HCT116 (cell line): ENCODE results near the gene ALMS1. TPM values are rescaled to one million over a fixed set of nuclear protein-coding genes. Genes with fewer than 3 reads are reported as not detected.

Source experiments
- ATAC-seq: fragments of 200-7000 bp; cut with Tn5 transposase; 2 replicates; pipeline ENCODE4 v1.9.1; 2020; ENCODE audit warnings: mild to moderate bottlenecking, moderate library complexity
- BruUV-seq: library from RNA; stranded (reverse); fragments of 400-500 nt; replicated peaks from 2 replicates; lab custom pipeline; 2021; lab: Mats Ljungman, UMichigan
- CTCF ChIA-PET: fragments of 300-600 bp; sonication (Branson Sonifier 250); formaldehyde crosslinking; loops from one replicate; lab custom pipeline; 2021; ENCODE audit warnings: antibody characterized with exemption; lab: Charles Lee
- POLR2A ChIA-PET: fragments of 300-600, 350-600 bp; sonication (Branson Sonifier 250); formaldehyde crosslinking; loops from one replicate; lab custom pipeline; 2021; ENCODE audit warnings: antibody characterized with exemption; lab: Charles Lee
- RAD21 ChIA-PET, 2 experiments: fragments of 300-600 bp; sonication (Branson Sonifier 250); formaldehyde crosslinking; loops; one replicate each; lab custom pipeline; 2023; ENCODE audit warnings: low total read pairs in 2 of 2; ENCODE audit not compliant: uncharacterized antibody in 2 of 2, unreplicated experiment in 2 of 2, low non-redundant PET in 1 of 2; lab: Charles Lee
- DNase-seq: peaks from one replicate; pipeline ENCODE4 v3.0.0-alpha.2; 2010; ENCODE audit warnings: low read depth, low spot score
- H2AFZ ChIP-seq: fragments of 200-600 bp; shearing (Covaris generic), sonication (generic); 2 replicates; pipeline ENCODE4 v1.6.1; 2017; ENCODE audit warnings: low read depth, mixed run types, mixed read lengths, antibody characterized with exemption, low read length; ENCODE audit not compliant: poor library complexity, severe bottlenecking
- H3K27ac ChIP-seq: 2 replicates; pipeline ENCODE4 v1.5.1; 2012; ENCODE audit warnings: low read depth, low read length
- H3K27me3 ChIP-seq: fragments of 200-600 bp; sonication (generic); 2 replicates; pipeline ENCODE4 v1.6.1; 2016; ENCODE audit warnings: mixed run types, low read length, mixed read lengths; ENCODE audit not compliant: insufficient read depth
- H3K36me3 ChIP-seq, 2 experiments: fragments of 200-500 bp in 1 of 2; fragments of 200-600 bp in 1 of 2; sonication (Bioruptor generic) in 1 of 2; sonication (generic) in 1 of 2; 2 replicates each; pipeline versions ENCODE4 v1.5.1 to v1.6.1; 2014 to 2016; ENCODE audit warnings: low read length in 2 of 2, inconsistent platforms in 1 of 2, mixed read lengths in 1 of 2, mixed run types in 1 of 2; ENCODE audit not compliant: insufficient read depth in 2 of 2, control insufficient read depth in 1 of 2
- H3K4me1 ChIP-seq, 2 experiments: fragments of 200-600 bp in 1 of 2; sonication (generic) in 1 of 2; 2 replicates each; pipeline versions ENCODE4 v1.5.1 to v1.6.1; 2012 to 2017; ENCODE audit warnings: low read length in 2 of 2, inconsistent platforms in 1 of 2, mild to moderate bottlenecking in 1 of 2, mixed read lengths in 1 of 2, mixed run types in 1 of 2, moderate library complexity in 1 of 2; ENCODE audit not compliant: insufficient read depth in 2 of 2, control insufficient read depth in 1 of 2
- H3K4me2 ChIP-seq: fragments of 200-600 bp; sonication (generic); 2 replicates; pipeline ENCODE4 v1.6.1; 2017; ENCODE audit warnings: mixed run types, low read length, mixed read lengths
- H3K4me3 ChIP-seq, 2 experiments: fragments of 200-600 bp in 1 of 2; sonication (generic) in 1 of 2; replicated peaks in 1 of 2; 2 replicates each; pipeline ENCODE4 v1.5.1; 2011 to 2016; ENCODE audit warnings: low read length in 2 of 2, control low read depth in 1 of 2, low read depth in 1 of 2, mild to moderate bottlenecking in 1 of 2, mixed read lengths in 1 of 2, mixed run types in 1 of 2
- H3K79me2 ChIP-seq: fragments of 200-600 bp; sonication (generic); 2 replicates; pipeline ENCODE4 v1.6.1; 2017; ENCODE audit warnings: mild to moderate bottlenecking, mixed run types, low read length, moderate library complexity, mixed read lengths; ENCODE audit not compliant: insufficient read depth
- H3K9ac ChIP-seq: fragments of 200-600 bp; sonication (generic); 2 replicates; pipeline ENCODE4 v1.6.1; 2016; ENCODE audit warnings: low read length, mixed read lengths
- H3K9me2 ChIP-seq: fragments of 200-600 bp; sonication (generic), shearing (Covaris generic); 2 replicates; pipeline ENCODE4 v1.6.1; 2017; ENCODE audit warnings: mixed run types, mild to moderate bottlenecking, moderate library complexity; ENCODE audit not compliant: insufficient read depth
- H3K9me3 ChIP-seq, 2 experiments: fragments of 200-500 bp in 1 of 2; fragments of 200-600 bp in 1 of 2; sonication (Bioruptor generic) in 1 of 2; sonication (generic) in 1 of 2; 2 replicates each; pipeline ENCODE4 v1.6.1; 2014 to 2017; ENCODE audit warnings: low read length in 2 of 2, mixed read lengths in 2 of 2, inconsistent platforms in 1 of 2, low read depth in 1 of 2, mild to moderate bottlenecking in 1 of 2, mixed run types in 1 of 2, moderate library complexity in 1 of 2; ENCODE audit not compliant: control insufficient read depth in 1 of 2, insufficient read depth in 1 of 2
- H4K20me1 ChIP-seq: fragments of 200-600 bp; sonication (generic), shearing (Covaris generic); 2 replicates; pipeline ENCODE4 v1.6.1; 2017; ENCODE audit warnings: mixed run types, mild to moderate bottlenecking, moderate library complexity; ENCODE audit not compliant: insufficient read depth
- CBX3 ChIP-seq: IDR thresholded peaks from 2 replicates; pipeline ENCODE4 v1.6.1; 2012; ENCODE audit warnings: low read depth
- CEBPB ChIP-seq: IDR thresholded peaks from 2 replicates; pipeline ENCODE4 v1.6.1; 2012; ENCODE audit warnings: low read depth
- EGR1 ChIP-seq: IDR thresholded peaks from 2 replicates; pipeline ENCODE4 v1.6.1; 2012; ENCODE audit warnings: low read depth
- ELF1 ChIP-seq: IDR thresholded peaks from 2 replicates; pipeline ENCODE4 v1.6.1; 2012; ENCODE audit warnings: low read depth, borderline replicate concordance
- EZH2 ChIP-seq: fragments of 200-600 bp; sonication (generic); IDR thresholded peaks from 2 replicates; pipeline ENCODE4 v1.6.1; 2017; ENCODE audit warnings: antibody characterized with exemption, mixed run types
- EZH2phosphoT487 ChIP-seq: fragments of 200-600 bp; IDR thresholded peaks from 2 replicates; pipeline ENCODE4 v1.6.1; 2018; ENCODE audit warnings: antibody characterized with exemption, borderline replicate concordance
- FOSL1 ChIP-seq: IDR thresholded peaks from 2 replicates; pipeline ENCODE4 v1.6.1; 2012; ENCODE audit warnings: low read depth
- JUND ChIP-seq: IDR thresholded peaks from 2 replicates; pipeline ENCODE4 v1.6.1; 2012
- POLR2A ChIP-seq: IDR thresholded peaks from 2 replicates; pipeline ENCODE4 v1.7.0; 2011; ENCODE audit warnings: borderline replicate concordance; ENCODE audit not compliant: insufficient read depth, insufficient read length; ENCODE audit errors: extremely low read depth
- POLR2AphosphoS5 ChIP-seq: IDR thresholded peaks from 2 replicates; pipeline ENCODE4 v1.6.1; 2011; ENCODE audit warnings: mild to moderate bottlenecking, low read depth, low read length, moderate library complexity
- SIN3A ChIP-seq: IDR thresholded peaks from 2 replicates; pipeline ENCODE4 v1.6.1; 2012; ENCODE audit warnings: low read depth
- SP1 ChIP-seq: IDR thresholded peaks from 2 replicates; pipeline ENCODE4 v1.6.1; 2012; ENCODE audit warnings: low read depth
- TCF7L2 ChIP-seq: IDR thresholded peaks from 2 replicates; pipeline ENCODE4 v1.7.0; 2011; ENCODE audit warnings: borderline replicate concordance, inconsistent platforms; ENCODE audit not compliant: insufficient read depth, insufficient read length; ENCODE audit errors: extremely low read depth
- YY1 ChIP-seq: IDR thresholded peaks from 2 replicates; pipeline ENCODE4 v1.6.1; 2011; ENCODE audit warnings: low read length, low read depth, moderate library complexity, mild to moderate bottlenecking; ENCODE audit not compliant: insufficient replicate concordance; ENCODE audit errors: extremely low read depth
- ZFX ChIP-seq: fragments of 450-650 bp; IDR thresholded peaks from 2 replicates; pipeline ENCODE4 v1.6.1; 2017
- ZNF274 ChIP-seq: fragments of 200-500 bp; sonication (Bioruptor generic); IDR thresholded peaks from 2 replicates; pipeline ENCODE4 v1.6.1; 2014; ENCODE audit warnings: mild to moderate bottlenecking, low read depth, low read length, inconsistent platforms
- intact Hi-C: fragments of 100-400 bp; cut with micrococcal nuclease; formaldehyde crosslinking; loops from 2 replicates; pipeline ENCODE4 v1.10.0; 2022
- total RNA-seq: library from RNA; stranded (reverse); gene quantifications from one replicate; pipeline ENCODE4 v1.2.1, GENCODE V29; 2021; ENCODE audit not compliant: unreplicated experiment
- TF ChIP-seq, protein P1 (sequence below): IDR thresholded peaks from 2 replicates; pipeline ENCODE4 v1.6.1; 2012; ENCODE audit warnings: low read depth
- TF ChIP-seq, protein P2 (sequence below): IDR thresholded peaks from 2 replicates; pipeline ENCODE4 v1.6.1; 2011; ENCODE audit warnings: mild to moderate bottlenecking, low read length, moderate library complexity; ENCODE audit not compliant: insufficient replicate concordance; ENCODE audit errors: extremely low read depth
- TF ChIP-seq, protein P3 (sequence below): IDR thresholded peaks from 2 replicates; pipeline ENCODE4 v1.6.1; 2012
- TF ChIP-seq, protein P4 (sequence below): IDR thresholded peaks from 2 replicates; pipeline ENCODE4 v1.6.1; 2012

ALMS1 gene
- total RNA-seq, 1 experiment from 2014 or later = 20.5 TPM

DNA sequence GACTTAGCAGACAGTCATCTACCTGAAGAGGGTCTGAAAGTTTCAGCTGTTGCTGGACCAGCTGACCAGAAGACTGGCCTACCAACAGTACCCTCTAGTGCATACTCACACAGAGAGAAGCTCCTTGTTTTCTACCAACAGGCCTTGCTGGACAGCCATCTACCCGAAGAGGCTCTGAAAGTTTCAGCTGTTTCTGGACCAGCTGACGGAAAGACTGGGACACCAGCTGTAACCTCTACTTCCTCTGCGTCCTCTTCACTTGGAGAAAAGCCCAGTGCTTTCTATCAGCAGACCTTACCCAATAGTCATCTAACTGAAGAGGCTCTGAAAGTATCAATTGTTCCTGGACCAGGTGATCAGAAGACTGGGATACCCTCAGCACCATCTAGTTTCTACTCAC is 63.2 kb downstream of the ALMS1 start:
- TF ChIP-seq JUND (no peak), ELF1 (no peak), EZH2 (no peak), FOSL1 (no peak), EGR1 (no peak), CBX3 (no peak), SP1 (no peak), POLR2A (no peak), ZFX (no peak), YY1 (no peak), EZH2phosphoT487 (no peak), CEBPB (no peak), POLR2AphosphoS5 (no peak), ZNF274 (no peak), SIN3A (no peak), TCF7L2 (no peak)
- TF ChIP-seq, protein P1, sequence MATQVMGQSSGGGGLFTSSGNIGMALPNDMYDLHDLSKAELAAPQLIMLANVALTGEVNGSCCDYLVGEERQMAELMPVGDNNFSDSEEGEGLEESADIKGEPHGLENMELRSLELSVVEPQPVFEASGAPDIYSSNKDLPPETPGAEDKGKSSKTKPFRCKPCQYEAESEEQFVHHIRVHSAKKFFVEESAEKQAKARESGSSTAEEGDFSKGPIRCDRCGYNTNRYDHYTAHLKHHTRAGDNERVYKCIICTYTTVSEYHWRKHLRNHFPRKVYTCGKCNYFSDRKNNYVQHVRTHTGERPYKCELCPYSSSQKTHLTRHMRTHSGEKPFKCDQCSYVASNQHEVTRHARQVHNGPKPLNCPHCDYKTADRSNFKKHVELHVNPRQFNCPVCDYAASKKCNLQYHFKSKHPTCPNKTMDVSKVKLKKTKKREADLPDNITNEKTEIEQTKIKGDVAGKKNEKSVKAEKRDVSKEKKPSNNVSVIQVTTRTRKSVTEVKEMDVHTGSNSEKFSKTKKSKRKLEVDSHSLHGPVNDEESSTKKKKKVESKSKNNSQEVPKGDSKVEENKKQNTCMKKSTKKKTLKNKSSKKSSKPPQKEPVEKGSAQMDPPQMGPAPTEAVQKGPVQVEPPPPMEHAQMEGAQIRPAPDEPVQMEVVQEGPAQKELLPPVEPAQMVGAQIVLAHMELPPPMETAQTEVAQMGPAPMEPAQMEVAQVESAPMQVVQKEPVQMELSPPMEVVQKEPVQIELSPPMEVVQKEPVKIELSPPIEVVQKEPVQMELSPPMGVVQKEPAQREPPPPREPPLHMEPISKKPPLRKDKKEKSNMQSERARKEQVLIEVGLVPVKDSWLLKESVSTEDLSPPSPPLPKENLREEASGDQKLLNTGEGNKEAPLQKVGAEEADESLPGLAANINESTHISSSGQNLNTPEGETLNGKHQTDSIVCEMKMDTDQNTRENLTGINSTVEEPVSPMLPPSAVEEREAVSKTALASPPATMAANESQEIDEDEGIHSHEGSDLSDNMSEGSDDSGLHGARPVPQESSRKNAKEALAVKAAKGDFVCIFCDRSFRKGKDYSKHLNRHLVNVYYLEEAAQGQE = no peak
- TF ChIP-seq, protein P2, sequence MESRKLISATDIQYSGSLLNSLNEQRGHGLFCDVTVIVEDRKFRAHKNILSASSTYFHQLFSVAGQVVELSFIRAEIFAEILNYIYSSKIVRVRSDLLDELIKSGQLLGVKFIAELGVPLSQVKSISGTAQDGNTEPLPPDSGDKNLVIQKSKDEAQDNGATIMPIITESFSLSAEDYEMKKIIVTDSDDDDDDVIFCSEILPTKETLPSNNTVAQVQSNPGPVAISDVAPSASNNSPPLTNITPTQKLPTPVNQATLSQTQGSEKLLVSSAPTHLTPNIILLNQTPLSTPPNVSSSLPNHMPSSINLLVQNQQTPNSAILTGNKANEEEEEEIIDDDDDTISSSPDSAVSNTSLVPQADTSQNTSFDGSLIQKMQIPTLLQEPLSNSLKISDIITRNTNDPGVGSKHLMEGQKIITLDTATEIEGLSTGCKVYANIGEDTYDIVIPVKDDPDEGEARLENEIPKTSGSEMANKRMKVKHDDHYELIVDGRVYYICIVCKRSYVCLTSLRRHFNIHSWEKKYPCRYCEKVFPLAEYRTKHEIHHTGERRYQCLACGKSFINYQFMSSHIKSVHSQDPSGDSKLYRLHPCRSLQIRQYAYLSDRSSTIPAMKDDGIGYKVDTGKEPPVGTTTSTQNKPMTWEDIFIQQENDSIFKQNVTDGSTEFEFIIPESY = no peak
- TF ChIP-seq, protein P3, sequence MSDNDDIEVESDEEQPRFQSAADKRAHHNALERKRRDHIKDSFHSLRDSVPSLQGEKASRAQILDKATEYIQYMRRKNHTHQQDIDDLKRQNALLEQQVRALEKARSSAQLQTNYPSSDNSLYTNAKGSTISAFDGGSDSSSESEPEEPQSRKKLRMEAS = no peak
- TF ChIP-seq, protein P4, sequence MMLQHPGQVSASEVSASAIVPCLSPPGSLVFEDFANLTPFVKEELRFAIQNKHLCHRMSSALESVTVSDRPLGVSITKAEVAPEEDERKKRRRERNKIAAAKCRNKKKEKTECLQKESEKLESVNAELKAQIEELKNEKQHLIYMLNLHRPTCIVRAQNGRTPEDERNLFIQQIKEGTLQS = no peak
- TF ChIP-seq, all 23 proteins: peak for 0
- Histone ChIP-seq H3K9me2 (no peaks in the 10 kb centered on the region), H3K9me3 (no peaks in the 10 kb centered on the region), H3K9ac (no peak overlapping the region), H3K4me2 (no peak overlapping the region), H2AFZ (no peak overlapping the region), H3K4me1 (no peaks in the 10 kb centered on the region), H3K36me3 (no peaks in the 10 kb centered on the region), H3K27me3 (no peaks in the 10 kb centered on the region), H4K20me1 (no peaks in the 10 kb centered on the region), H3K79me2 (no peaks in the 10 kb centered on the region), H3K4me3 (no peak overlapping the region), H3K27ac (no peak overlapping the region)
- CTCF ChIA-PET = no interaction called here
- no peak for DNase-seq
- intact Hi-C loops = no loop called here
- no TSS peak for BruUV-seq
- RAD21 ChIA-PET = no interaction called here
- no peak for ATAC-seq
- POLR2A ChIA-PET = no interaction called here
